Mesothelial cell of epicardium (in vitro differentiated cells): ENCODE results near the gene RIMBP2. TPM values are rescaled to one million over a fixed set of nuclear protein-coding genes. Genes with fewer than 3 reads are reported as not detected.

ENCODE experiments used
- DNase-seq, 2 experiments: peaks; one replicate each; pipeline ENCODE4 v3.0.0; 2021; ENCODE audit warnings: low spot score in 2 of 2; ENCODE audit not compliant: unreplicated experiment in 2 of 2
- H3K27ac Mint-ChIP-seq: 2 replicates; pipeline ENCODE4 v1.8.0; 2021; ENCODE audit warnings: mixed read lengths
- H3K27me3 Mint-ChIP-seq: 2 replicates; pipeline ENCODE4 v1.8.0; 2021; ENCODE audit warnings: low read depth, mixed read lengths
- H3K36me3 Mint-ChIP-seq: 2 replicates; pipeline ENCODE4 v1.8.0; 2021; ENCODE audit warnings: mixed read lengths
- H3K4me1 Mint-ChIP-seq: 2 replicates; pipeline ENCODE4 v1.8.0; 2021; ENCODE audit warnings: mixed read lengths
- H3K4me3 Mint-ChIP-seq: 2 replicates; pipeline ENCODE4 v1.8.0; 2021; ENCODE audit warnings: mild to moderate bottlenecking, moderate library complexity, mixed read lengths
- H3K9me3 Mint-ChIP-seq: 2 replicates; pipeline ENCODE4 v1.8.0; 2021; ENCODE audit warnings: mixed read lengths
- total RNA-seq: library from RNA; stranded (reverse); gene quantifications from 3 replicates; pipeline ENCODE4 v1.2.1, GENCODE V29; 2021
- TF ChIP-seq, protein P1 (sequence below): fragments of 200-600 bp; sonication (generic); IDR thresholded peaks from one replicate; pipeline ENCODE4 v1.5.0; 2021; ENCODE audit warnings: antibody characterized with exemption; ENCODE audit not compliant: unreplicated experiment

The RIMBP2 gene
- total RNA-seq, 1 donor from 2014 or later, result 8.6 TPM

DNA sequence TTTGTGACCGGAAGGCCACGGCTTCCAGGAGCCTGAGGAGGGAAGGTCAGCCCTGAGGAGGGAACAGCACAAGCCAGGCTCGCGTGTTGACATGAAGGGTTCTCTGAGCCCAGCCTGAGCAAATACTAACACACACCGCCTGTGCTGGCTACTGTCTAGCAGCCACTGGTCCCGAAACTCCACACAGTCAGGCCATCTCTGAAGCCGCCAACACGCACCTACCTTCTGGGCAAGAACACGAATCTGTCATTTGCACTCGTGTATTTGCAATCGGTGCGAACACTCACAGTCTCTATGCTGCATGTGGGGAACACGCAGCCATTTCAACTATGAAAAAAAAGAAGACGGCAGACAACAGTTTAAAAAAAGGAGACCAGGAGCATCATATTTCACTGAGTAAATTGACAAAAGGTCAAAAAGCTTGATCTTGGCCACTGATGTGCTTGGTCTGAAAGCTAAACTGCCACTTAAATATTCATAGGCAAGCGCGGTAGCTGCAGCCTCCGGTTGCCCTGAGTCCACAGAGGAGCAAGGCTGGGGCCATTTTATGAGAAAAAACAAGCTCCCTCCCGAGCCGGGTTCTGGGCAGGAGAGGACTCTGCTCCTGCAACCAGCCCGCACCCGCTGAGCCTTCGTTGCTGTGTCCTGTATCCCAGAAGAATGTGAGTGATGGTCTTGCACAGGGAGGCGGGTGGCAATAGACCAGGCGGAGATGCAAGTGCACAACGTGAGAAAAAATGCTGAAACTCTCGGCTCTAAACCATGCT, 57.8 kb downstream of the RIMBP2 start:
- no peak for DNase-seq
- no peak overlapping the region for H3K27ac Mint-ChIP-seq
- TF ChIP-seq, protein P1, sequence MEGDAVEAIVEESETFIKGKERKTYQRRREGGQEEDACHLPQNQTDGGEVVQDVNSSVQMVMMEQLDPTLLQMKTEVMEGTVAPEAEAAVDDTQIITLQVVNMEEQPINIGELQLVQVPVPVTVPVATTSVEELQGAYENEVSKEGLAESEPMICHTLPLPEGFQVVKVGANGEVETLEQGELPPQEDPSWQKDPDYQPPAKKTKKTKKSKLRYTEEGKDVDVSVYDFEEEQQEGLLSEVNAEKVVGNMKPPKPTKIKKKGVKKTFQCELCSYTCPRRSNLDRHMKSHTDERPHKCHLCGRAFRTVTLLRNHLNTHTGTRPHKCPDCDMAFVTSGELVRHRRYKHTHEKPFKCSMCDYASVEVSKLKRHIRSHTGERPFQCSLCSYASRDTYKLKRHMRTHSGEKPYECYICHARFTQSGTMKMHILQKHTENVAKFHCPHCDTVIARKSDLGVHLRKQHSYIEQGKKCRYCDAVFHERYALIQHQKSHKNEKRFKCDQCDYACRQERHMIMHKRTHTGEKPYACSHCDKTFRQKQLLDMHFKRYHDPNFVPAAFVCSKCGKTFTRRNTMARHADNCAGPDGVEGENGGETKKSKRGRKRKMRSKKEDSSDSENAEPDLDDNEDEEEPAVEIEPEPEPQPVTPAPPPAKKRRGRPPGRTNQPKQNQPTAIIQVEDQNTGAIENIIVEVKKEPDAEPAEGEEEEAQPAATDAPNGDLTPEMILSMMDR, result no peak
- peaks cover 2% of the 10 kb centered on the region for H3K27me3 Mint-ChIP-seq
- no peaks in the 10 kb centered on the region for H3K36me3 Mint-ChIP-seq
- peaks cover 7% of the 10 kb centered on the region for H3K9me3 Mint-ChIP-seq
- no peak overlapping the region for H3K4me3 Mint-ChIP-seq
- H3K4me1 Mint-ChIP-seq, result no peaks in the 10 kb centered on the region

DNA sequence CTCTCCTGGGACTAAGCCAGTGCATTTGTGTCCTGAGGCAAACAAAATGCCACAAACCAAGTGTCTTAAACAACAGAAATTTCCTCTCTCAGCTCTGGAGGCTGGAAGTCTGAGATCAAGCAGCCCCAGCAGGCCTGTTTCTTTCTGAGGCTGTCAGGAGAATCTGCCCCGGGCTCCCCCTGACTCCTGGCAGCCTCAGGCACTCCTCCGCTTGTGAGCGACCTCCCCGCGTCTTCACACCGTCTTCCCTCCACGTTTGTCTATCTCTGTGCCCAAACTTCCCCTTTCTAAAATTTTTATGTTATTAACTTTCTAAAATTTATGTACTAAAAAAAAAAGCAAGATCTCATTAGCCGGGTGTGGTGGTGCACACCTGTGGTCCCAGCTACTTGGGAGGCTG, 59.7 kb downstream of the RIMBP2 start:
- no peaks in the 10 kb centered on the region for H3K36me3 Mint-ChIP-seq
- peaks cover 11% of the 10 kb centered on the region for H3K9me3 Mint-ChIP-seq
- no peak overlapping the region for H3K4me3 Mint-ChIP-seq
- no peak overlapping the region for H3K27ac Mint-ChIP-seq
- TF ChIP-seq, protein P1, result no peak
- H3K27me3 Mint-ChIP-seq, result peaks cover 3% of the 10 kb centered on the region
- no peak for DNase-seq
- H3K4me1 Mint-ChIP-seq, result no peaks in the 10 kb centered on the region

DNA sequence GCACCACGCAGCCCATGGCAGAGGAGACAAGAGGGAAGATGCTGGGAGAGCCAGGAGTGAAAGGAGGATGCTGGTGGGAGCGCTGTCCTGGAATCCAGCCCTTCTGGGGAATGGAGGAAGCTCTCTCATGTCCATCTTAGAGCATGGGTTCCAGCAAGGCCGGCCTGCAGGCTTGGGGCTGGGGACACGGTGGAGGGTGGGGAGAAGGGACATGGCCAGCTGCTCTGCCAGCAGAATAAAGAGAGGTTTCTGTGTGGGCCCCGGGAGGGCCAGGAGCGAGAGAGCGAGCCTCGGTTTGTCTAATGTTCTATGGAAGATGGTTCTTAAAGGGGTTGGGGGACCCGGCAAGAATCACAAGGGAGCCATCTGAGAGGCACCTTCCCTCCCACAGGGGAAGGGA, 60.2 kb downstream of the RIMBP2 start:
- TF ChIP-seq, protein P1, result no peak
- DNase-seq, result no peak
- Mint-ChIP-seq H3K27me3 (peaks cover 3% of the 10 kb centered on the region), H3K4me1 (no peaks in the 10 kb centered on the region), H3K36me3 (no peaks in the 10 kb centered on the region), H3K4me3 (no peak overlapping the region), H3K27ac (no peak overlapping the region), H3K9me3 (peaks cover 11% of the 10 kb centered on the region)

DNA sequence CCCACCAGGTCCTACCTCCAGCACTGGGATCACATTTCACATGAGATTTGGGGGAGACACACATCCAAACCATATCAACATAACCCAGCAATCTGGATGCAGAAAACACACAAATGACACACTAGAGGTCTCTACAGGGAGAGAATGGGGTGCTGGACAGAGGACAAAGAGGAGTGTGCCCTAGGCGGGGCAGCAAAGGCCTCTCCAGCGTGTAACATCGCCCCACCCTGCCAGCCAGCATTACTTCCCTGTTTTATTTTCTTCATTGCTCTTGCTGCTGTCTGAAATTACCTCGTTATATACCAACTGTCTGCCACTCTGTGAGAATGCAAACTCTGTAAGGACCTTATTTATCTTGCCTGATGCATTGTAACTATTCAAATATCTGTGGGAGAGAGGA, 61.1 kb downstream of the RIMBP2 start:
- peaks cover 11% of the 10 kb centered on the region for H3K9me3 Mint-ChIP-seq
- TF ChIP-seq, protein P1, result no peak
- DNase-seq, result no peak
- no peak overlapping the region for H3K4me3 Mint-ChIP-seq
- peaks cover 6% of the 10 kb centered on the region for H3K27me3 Mint-ChIP-seq
- H3K27ac Mint-ChIP-seq, result no peak overlapping the region
- H3K36me3 Mint-ChIP-seq, result no peaks in the 10 kb centered on the region
- H3K4me1 Mint-ChIP-seq, result no peaks in the 10 kb centered on the region

DNA sequence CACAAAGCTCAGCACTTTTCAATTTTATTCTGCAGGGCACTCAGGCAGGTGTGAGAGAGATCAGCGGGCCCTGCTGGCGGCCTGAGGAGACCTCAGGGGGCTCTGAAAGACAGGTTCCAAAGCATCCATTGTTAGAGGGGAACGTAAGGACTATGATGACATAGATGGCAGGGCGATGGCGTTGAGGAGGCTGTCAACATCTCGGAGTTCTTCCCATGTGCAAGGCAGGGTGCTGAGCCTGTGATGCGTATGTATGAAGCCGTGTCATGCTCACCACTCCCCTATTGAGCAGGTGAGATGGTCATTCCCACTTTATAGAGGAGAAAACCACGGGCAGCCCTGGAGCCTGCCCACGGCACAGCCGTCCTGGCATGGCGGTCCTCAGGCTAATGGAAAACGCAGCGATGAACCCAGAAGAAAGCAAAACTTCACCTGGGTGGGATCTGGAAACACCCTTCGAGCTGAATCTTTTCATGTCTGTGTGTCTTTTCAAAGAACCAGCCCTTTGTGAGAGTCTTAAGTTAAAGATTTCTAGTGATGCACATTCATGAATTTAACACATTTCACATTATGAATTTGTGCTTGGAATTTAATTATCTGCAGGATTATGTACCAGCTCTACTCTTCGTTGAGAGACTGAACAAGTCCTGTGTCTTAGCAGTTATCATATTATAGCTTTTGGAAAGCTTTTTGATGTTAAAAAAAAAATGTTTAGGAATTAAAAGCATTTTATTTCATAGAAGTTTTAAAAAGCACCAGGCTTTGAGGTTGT, 64.7 kb downstream of the RIMBP2 start:
- Mint-ChIP-seq H3K27me3 (peaks cover 6% of the 10 kb centered on the region), H3K9me3 (peaks cover 11% of the 10 kb centered on the region), H3K36me3 (no peaks in the 10 kb centered on the region), H3K4me1 (no peaks in the 10 kb centered on the region), H3K27ac (no peak overlapping the region), H3K4me3 (no peak overlapping the region)
- TF ChIP-seq, protein P1, result no peak
- no peak for DNase-seq
